ENCODE data around the gene GPR55.

- TF ChIP-seq MAX (CRISPR knock-in tag; IDR thresholded peaks at IDR 0.05) (no peak), NFE2L1 (CRISPR knock-in tag; IDR thresholded peaks at IDR 0.05) (no peak), ATF2 (CRISPR knock-in tag; IDR thresholded peaks at IDR 0.05; ENCODE audit: borderline replicate concordance, low read depth) (no peak), CTCF (IDR thresholded peaks at IDR 0.05) (peak; percentile 55), HMGA2 (CRISPR knock-in tag; IDR thresholded peaks at IDR 0.05) (no peak), IRF2 (CRISPR knock-in tag; IDR thresholded peaks at IDR 0.05; ENCODE audit: borderline replicate concordance, low read depth) (no peak), CREB1 (CRISPR knock-in tag; IDR thresholded peaks at IDR 0.05) (no peak), TP53 (CRISPR knock-in tag; IDR thresholded peaks at IDR 0.05) (no peak), ZNF512 (CRISPR knock-in tag; IDR thresholded peaks at IDR 0.05; ENCODE audit: borderline replicate concordance) (no peak)
Observed at GRCh38 chr2:230924470-230925341, at the start of gene GPR55.

Measured in WTC11 (cell line).